WTC11 (cell line): ENCODE results near the gene S100PBP. TPM values are rescaled to one million over a fixed set of nuclear protein-coding genes. Genes with fewer than 3 reads are reported as not detected.

Source experiments
- ATAC-seq: fragments of 200-7000 bp; cut with Tn5 transposase; 2 replicates; pipeline ENCODE4 v1.10.0; 2021; ENCODE audit warnings: mild to moderate bottlenecking, moderate library complexity
- CTCF ChIA-PET: fragments of 300-600 bp; sonication (Branson Sonifier 250); formaldehyde crosslinking; loops from one replicate; lab custom pipeline; 2021; ENCODE audit warnings: antibody characterized with exemption; lab: Charles Lee
- POLR2A ChIA-PET: fragments of 350-600 bp; sonication (Branson Sonifier 250); formaldehyde crosslinking; loops from one replicate; lab custom pipeline; 2021; ENCODE audit warnings: antibody characterized with exemption; lab: Charles Lee
- DNase-seq: peaks from one replicate; pipeline ENCODE4 v3.0.0; 2021; ENCODE audit warnings: low spot score
- H3K27ac Mint-ChIP-seq: 2 replicates; pipeline ENCODE4 v1.8.0; 2021; ENCODE audit warnings: mixed read lengths
- H3K27me3 Mint-ChIP-seq: 2 replicates; pipeline ENCODE4 v1.8.0; 2021; ENCODE audit warnings: low read depth, mild to moderate bottlenecking, moderate library complexity, mixed read lengths
- H3K36me3 Mint-ChIP-seq: 2 replicates; pipeline ENCODE4 v1.8.0; 2021; ENCODE audit warnings: mixed read lengths
- H3K4me1 Mint-ChIP-seq: 2 replicates; pipeline ENCODE4 v1.8.0; 2022; ENCODE audit warnings: mixed read lengths
- H3K4me3 Mint-ChIP-seq: 2 replicates; pipeline ENCODE4 v1.8.0; 2021; ENCODE audit warnings: mild to moderate bottlenecking, moderate library complexity, mixed read lengths
- H3K9me3 Mint-ChIP-seq: 2 replicates; pipeline ENCODE4 v1.8.0; 2021; ENCODE audit warnings: mixed read lengths
- CREM ChIP-seq: sonication (generic); formaldehyde crosslinking; IDR thresholded peaks from 2 replicates; pipeline ENCODE4 v1.8.1; 2022; ENCODE audit warnings: mild to moderate bottlenecking, missing genetic modification reagents, moderate library complexity
- ETV6 ChIP-seq: sonication (generic); formaldehyde crosslinking; IDR thresholded peaks from 2 replicates; pipeline ENCODE4 v1.8.1; 2022; ENCODE audit warnings: mild to moderate bottlenecking, missing genetic modification reagents
- HMGA2 ChIP-seq: fragments of 250-450 bp; sonication (Bioruptor Pico); IDR thresholded peaks from 2 replicates; pipeline ENCODE4 v1.4.0; 2021; ENCODE audit warnings: mild to moderate bottlenecking, moderate library complexity
- JAZF1 ChIP-seq: fragments of 250-450 bp; sonication (Bioruptor Pico); IDR thresholded peaks from 2 replicates; pipeline ENCODE4 v1.9.0; 2021; ENCODE audit warnings: moderate library complexity, mild to moderate bottlenecking, inconsistent platforms
- RELA ChIP-seq: sonication (generic); formaldehyde crosslinking; IDR thresholded peaks from 2 replicates; pipeline ENCODE4 v1.8.1; 2022; ENCODE audit warnings: missing genetic modification reagents, mild to moderate bottlenecking, borderline replicate concordance
- RORB ChIP-seq: fragments of 250-450 bp; sonication (Bioruptor Pico); IDR thresholded peaks from 2 replicates; pipeline ENCODE4 v1.9.0; 2021; ENCODE audit warnings: mild to moderate bottlenecking
- SMAD3 ChIP-seq: sonication (generic); formaldehyde crosslinking; IDR thresholded peaks from 2 replicates; pipeline ENCODE4 v1.8.0; 2022; ENCODE audit warnings: missing genetic modification reagents, mild to moderate bottlenecking, borderline replicate concordance
- TCF7 ChIP-seq: sonication (generic); formaldehyde crosslinking; IDR thresholded peaks from 2 replicates; pipeline ENCODE4 v1.8.0; 2022; ENCODE audit warnings: mild to moderate bottlenecking, low read depth, missing genetic modification reagents, moderate library complexity
- TP53 ChIP-seq: sonication (generic); formaldehyde crosslinking; IDR thresholded peaks from 2 replicates; pipeline ENCODE4 v1.8.1; 2023; ENCODE audit warnings: mild to moderate bottlenecking, missing genetic modification reagents
- ZNF121 ChIP-seq: sonication (generic); formaldehyde crosslinking; IDR thresholded peaks from 2 replicates; pipeline ENCODE4 v1.8.0; 2023; ENCODE audit warnings: missing genetic modification reagents
- ZNF138 ChIP-seq: sonication (generic); formaldehyde crosslinking; conservative IDR thresholded peaks from 2 replicates; pipeline ENCODE4 v1.8.1; 2022; ENCODE audit warnings: mild to moderate bottlenecking, moderate library complexity, missing genetic modification reagents
- ZNF263 ChIP-seq: sonication (generic); formaldehyde crosslinking; IDR thresholded peaks from 2 replicates; pipeline ENCODE4 v1.8.1; 2022; ENCODE audit warnings: low read depth, mild to moderate bottlenecking, moderate library complexity, missing genetic modification reagents
- ZNF317 ChIP-seq: sonication (generic); formaldehyde crosslinking; IDR thresholded peaks from 2 replicates; pipeline ENCODE4 v1.8.1; 2023; ENCODE audit warnings: low read depth, mild to moderate bottlenecking, moderate library complexity, missing genetic modification reagents, borderline replicate concordance
- ZNF416 ChIP-seq: fragments of 250-450 bp; sonication (Bioruptor Pico); IDR thresholded peaks from 2 replicates; pipeline ENCODE4 v1.9.0; 2021; ENCODE audit warnings: mild to moderate bottlenecking, inconsistent platforms
- total RNA-seq: library from RNA; stranded (reverse); gene quantifications from 3 replicates; pipeline ENCODE4 v1.2.3, GENCODE V29; 2021
- TF ChIP-seq, protein P1 (sequence below): fragments of 250-450 bp; sonication (Bioruptor Pico); IDR thresholded peaks from 2 replicates; pipeline ENCODE4 v1.8.0; 2021; ENCODE audit warnings: mild to moderate bottlenecking
- TF ChIP-seq, protein P2 (sequence below): fragments of 200-600 bp; IDR thresholded peaks from 2 replicates; pipeline ENCODE4 v1.8.0; 2022; ENCODE audit warnings: antibody characterized with exemption
- TF ChIP-seq, protein P3 (sequence below): sonication (generic); formaldehyde crosslinking; IDR thresholded peaks from 2 replicates; pipeline ENCODE4 v1.8.1; 2022; ENCODE audit warnings: mild to moderate bottlenecking, moderate library complexity, missing genetic modification reagents
- TF ChIP-seq, protein P4 (sequence below): sonication (generic); formaldehyde crosslinking; IDR thresholded peaks from 2 replicates; pipeline ENCODE4 v1.8.1; 2023; ENCODE audit warnings: mild to moderate bottlenecking, missing genetic modification reagents
- TF ChIP-seq, protein P5 (sequence below): fragments of 250-450 bp; sonication (Bioruptor Pico); IDR thresholded peaks from 2 replicates; pipeline ENCODE4 v1.9.0; 2021; ENCODE audit warnings: mild to moderate bottlenecking, borderline replicate concordance

The S100PBP gene
- total RNA-seq, 1 experiment from 2014 or later: 62.9 TPM

DNA sequence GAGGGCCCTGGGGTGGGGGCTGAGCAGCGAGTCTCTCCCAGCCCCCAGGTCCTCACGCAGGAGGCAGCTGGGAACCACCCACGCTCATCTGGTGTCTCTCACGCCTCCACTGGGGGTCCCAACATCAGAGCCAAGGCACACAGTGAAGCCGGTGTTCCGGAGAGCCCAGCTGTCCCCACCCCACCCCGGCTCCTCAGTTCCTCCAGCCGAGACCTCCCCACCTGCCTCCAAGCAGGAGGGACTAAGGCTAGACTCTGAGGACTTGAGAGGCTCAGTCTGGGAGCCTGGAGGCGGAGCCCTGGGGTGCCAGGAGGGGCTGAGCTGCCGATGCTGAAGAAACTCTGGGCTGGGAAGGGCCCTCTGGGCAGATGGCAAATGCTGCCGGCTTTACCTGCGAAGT, 67.3 kb downstream of the S100PBP start:
- no peak for TF ChIP-seq ZNF263 (CRISPR knock-in tag)
- TF ChIP-seq ZNF317: no peak
- no peak for TF ChIP-seq JAZF1
- no peak for TF ChIP-seq ETV6 (CRISPR knock-in tag)
- TF ChIP-seq, protein P1, sequence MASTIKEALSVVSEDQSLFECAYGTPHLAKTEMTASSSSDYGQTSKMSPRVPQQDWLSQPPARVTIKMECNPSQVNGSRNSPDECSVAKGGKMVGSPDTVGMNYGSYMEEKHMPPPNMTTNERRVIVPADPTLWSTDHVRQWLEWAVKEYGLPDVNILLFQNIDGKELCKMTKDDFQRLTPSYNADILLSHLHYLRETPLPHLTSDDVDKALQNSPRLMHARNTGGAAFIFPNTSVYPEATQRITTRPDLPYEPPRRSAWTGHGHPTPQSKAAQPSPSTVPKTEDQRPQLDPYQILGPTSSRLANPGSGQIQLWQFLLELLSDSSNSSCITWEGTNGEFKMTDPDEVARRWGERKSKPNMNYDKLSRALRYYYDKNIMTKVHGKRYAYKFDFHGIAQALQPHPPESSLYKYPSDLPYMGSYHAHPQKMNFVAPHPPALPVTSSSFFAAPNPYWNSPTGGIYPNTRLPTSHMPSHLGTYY (CRISPR knock-in tag): no peak
- no peak for TF ChIP-seq RELA (CRISPR knock-in tag)
- no peak for TF ChIP-seq SMAD3
- TF ChIP-seq, protein P2, sequence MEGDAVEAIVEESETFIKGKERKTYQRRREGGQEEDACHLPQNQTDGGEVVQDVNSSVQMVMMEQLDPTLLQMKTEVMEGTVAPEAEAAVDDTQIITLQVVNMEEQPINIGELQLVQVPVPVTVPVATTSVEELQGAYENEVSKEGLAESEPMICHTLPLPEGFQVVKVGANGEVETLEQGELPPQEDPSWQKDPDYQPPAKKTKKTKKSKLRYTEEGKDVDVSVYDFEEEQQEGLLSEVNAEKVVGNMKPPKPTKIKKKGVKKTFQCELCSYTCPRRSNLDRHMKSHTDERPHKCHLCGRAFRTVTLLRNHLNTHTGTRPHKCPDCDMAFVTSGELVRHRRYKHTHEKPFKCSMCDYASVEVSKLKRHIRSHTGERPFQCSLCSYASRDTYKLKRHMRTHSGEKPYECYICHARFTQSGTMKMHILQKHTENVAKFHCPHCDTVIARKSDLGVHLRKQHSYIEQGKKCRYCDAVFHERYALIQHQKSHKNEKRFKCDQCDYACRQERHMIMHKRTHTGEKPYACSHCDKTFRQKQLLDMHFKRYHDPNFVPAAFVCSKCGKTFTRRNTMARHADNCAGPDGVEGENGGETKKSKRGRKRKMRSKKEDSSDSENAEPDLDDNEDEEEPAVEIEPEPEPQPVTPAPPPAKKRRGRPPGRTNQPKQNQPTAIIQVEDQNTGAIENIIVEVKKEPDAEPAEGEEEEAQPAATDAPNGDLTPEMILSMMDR: no peak
- no peak for TF ChIP-seq ZNF138 (CRISPR knock-in tag)
- TF ChIP-seq TCF7: no peak
- no peak for TF ChIP-seq HMGA2 (CRISPR knock-in tag)
- TF ChIP-seq, protein P3, sequence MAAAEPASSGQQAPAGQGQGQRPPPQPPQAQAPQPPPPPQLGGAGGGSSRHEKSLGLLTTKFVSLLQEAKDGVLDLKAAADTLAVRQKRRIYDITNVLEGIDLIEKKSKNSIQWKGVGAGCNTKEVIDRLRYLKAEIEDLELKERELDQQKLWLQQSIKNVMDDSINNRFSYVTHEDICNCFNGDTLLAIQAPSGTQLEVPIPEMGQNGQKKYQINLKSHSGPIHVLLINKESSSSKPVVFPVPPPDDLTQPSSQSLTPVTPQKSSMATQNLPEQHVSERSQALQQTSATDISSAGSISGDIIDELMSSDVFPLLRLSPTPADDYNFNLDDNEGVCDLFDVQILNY (CRISPR knock-in tag): no peak
- TF ChIP-seq ZNF121 (CRISPR knock-in tag): no peak
- TF ChIP-seq, protein P4, sequence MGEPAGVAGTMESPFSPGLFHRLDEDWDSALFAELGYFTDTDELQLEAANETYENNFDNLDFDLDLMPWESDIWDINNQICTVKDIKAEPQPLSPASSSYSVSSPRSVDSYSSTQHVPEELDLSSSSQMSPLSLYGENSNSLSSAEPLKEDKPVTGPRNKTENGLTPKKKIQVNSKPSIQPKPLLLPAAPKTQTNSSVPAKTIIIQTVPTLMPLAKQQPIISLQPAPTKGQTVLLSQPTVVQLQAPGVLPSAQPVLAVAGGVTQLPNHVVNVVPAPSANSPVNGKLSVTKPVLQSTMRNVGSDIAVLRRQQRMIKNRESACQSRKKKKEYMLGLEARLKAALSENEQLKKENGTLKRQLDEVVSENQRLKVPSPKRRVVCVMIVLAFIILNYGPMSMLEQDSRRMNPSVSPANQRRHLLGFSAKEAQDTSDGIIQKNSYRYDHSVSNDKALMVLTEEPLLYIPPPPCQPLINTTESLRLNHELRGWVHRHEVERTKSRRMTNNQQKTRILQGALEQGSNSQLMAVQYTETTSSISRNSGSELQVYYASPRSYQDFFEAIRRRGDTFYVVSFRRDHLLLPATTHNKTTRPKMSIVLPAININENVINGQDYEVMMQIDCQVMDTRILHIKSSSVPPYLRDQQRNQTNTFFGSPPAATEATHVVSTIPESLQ (CRISPR knock-in tag): no peak
- TF ChIP-seq CREM (CRISPR knock-in tag): no peak
- no peak for TF ChIP-seq TP53 (CRISPR knock-in tag)
- no peak for TF ChIP-seq ZNF416 (CRISPR knock-in tag)
- TF ChIP-seq, protein P5, sequence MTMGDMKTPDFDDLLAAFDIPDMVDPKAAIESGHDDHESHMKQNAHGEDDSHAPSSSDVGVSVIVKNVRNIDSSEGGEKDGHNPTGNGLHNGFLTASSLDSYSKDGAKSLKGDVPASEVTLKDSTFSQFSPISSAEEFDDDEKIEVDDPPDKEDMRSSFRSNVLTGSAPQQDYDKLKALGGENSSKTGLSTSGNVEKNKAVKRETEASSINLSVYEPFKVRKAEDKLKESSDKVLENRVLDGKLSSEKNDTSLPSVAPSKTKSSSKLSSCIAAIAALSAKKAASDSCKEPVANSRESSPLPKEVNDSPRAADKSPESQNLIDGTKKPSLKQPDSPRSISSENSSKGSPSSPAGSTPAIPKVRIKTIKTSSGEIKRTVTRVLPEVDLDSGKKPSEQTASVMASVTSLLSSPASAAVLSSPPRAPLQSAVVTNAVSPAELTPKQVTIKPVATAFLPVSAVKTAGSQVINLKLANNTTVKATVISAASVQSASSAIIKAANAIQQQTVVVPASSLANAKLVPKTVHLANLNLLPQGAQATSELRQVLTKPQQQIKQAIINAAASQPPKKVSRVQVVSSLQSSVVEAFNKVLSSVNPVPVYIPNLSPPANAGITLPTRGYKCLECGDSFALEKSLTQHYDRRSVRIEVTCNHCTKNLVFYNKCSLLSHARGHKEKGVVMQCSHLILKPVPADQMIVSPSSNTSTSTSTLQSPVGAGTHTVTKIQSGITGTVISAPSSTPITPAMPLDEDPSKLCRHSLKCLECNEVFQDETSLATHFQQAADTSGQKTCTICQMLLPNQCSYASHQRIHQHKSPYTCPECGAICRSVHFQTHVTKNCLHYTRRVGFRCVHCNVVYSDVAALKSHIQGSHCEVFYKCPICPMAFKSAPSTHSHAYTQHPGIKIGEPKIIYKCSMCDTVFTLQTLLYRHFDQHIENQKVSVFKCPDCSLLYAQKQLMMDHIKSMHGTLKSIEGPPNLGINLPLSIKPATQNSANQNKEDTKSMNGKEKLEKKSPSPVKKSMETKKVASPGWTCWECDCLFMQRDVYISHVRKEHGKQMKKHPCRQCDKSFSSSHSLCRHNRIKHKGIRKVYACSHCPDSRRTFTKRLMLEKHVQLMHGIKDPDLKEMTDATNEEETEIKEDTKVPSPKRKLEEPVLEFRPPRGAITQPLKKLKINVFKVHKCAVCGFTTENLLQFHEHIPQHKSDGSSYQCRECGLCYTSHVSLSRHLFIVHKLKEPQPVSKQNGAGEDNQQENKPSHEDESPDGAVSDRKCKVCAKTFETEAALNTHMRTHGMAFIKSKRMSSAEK: no peak
- no peak for TF ChIP-seq RORB (CRISPR knock-in tag)
- ChIA-PET CTCF (interaction anchor here (0.8 to 4.6 kb wide), 5 partner anchors 8 to 365 kb away, joined by 3 to 93 read pairs (median 3); partner anchors contain the start of gene FNDC5), POLR2A (no interaction called here)
- Mint-ChIP-seq H3K36me3 (no peaks in the 10 kb centered on the region), H3K27me3 (peaks cover 59% of the 10 kb centered on the region), H3K4me3 (no peak overlapping the region), H3K9me3 (no peaks in the 10 kb centered on the region), H3K27ac (no peak overlapping the region), H3K4me1 (peaks cover 12% of the 10 kb centered on the region)
- ATAC-seq: no peak
- DNase-seq: no peak
